Measurements from ENCODE around the gene AKT1.

Gene AKT1

DNA sequence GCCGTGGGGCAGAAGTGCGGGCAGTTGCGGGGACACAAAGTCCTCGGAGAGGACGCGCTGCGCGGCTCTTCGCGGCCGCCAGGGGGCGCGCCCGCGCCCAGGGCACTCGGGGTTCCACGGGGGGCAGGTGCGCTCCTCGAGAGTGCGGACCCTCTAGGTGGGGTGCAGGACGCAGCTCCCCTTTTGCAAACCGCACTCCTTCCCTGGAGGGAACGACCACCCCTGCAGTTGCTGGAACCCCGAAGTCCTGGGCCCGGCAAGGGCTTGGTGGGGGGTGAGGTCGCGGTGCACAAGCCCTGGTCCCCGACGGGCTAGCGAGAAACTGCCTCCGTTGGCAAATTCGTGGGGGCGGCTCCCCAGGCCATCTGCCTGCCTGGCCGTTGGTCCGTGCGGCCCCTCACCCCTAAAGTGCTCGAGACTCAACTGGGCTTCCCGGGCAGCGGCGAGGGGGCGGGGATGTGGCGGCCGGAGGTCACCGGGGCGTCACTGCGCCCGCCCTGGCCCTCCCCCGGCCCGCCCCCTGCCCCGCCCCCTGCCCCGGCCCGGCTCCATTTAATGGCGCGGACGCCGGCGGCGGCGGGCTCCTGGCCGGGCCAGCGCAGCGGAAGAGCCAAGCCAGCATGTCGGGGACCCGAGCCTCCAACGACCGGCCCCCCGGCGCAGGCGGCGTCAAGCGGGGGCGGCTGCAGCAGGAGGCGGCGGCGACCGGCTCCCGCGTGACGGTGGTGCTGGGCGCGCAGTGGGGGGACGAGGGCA lies 71.7 kb downstream of the AKT1 start, which contains the start of gene ADSS1:
Gene ADSS1, plus strand, starts transcription at position 579 of the 756 bp plus-strand sequence. Its CDS starts 42 bp downstream, at position 621.
- DNase-seq (ENCODE audit: low read depth in 2 of 2), result no peak

DNA sequence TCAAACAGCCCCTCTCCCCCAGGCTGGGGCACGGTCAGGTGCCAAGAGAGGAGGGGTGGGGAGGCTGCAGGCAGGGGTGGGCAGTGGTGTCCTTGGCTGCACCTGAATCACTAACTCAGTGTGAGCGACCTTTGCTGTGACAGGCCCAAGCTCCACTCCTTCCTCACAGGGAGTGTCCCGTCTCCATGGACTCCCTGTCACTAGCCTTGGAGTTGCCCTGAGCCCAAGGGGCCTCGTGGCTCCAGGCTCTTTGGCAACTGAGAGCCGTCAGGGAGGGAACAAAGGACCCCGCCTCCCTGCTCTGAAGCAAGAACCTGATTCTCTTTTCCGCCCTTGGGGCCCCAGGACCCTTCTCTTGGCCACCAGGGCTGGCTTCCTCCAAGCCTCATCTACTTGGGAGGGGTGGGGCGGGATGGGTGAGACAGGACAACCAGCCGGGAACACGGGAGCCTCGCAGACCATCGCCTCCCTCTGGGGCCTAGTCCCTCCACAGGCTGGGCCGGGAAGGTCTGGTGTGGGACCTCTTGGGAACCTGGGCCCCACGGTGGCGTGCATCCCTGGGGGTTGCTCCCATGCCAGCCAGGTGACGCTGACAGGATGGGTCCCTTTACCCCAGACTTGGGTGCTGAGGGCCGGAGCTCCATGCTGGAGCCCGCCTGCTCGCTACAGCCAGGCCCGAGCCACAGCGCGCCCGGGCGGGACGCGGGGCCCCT lies 72.5 kb downstream of the AKT1 start:
- no peak for DNase-seq (ENCODE audit: low read depth in 2 of 2)

DNA sequence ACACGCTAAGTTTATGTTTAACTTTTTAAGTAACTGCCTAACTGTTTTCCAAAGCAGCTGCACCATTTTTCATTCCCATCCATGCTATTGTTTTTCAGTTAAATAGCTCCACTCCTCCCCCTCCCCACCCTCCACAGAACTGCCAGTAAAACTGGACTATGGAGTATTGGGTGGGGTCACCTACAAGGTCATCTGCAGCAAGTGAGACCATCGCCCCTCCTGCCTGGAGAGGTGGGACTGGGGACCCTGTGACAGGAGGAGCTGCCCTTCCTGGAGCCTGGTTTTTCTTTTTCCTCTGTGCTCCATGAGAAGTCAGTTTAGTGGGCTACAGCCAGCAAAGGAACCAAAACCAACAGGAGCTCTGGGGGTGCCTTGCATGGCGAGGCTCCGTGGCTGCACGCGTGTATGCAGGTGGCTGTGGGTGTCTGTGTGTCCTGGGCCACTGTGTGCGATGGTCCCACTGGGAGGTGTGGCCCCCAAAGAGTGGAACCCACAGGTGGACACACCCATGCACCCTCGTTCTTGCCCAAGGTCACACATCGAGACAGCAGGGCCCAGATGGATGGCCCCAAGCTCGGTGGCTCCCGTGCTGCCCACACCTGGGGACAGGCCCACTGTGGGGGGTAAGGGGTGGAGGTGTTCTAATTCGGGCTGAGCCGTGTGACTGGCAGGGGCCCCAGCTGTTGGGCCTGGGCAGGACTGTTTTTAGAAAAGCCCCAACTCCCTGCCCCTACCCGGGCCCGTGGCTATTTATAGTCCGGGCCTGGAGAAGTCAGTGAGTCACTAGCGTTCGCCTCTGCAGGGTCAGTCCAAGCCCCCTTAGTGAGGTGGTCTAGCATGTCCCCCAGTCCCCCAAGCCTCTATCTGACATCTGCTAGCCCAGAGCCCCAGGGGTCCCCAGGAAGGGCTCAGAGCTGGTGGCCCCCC lies 73.8 kb downstream of the AKT1 start:
- no peak for DNase-seq (ENCODE audit: low read depth in 2 of 2)
